ENCODE measurements around the gene CSRP1.

- TF ChIP-seq SREBF1 (IDR thresholded peaks at IDR 0.05; ENCODE audit: borderline replicate concordance, low read depth, low read length), result no peak
- no peak for TF ChIP-seq MYNN (IDR thresholded peaks at IDR 0.05)
- TF ChIP-seq MYNN (CRISPR knock-in tag; IDR thresholded peaks at IDR 0.05), result no peak
- TF ChIP-seq NR3C1 (CRISPR knock-in tag; IDR thresholded peaks at IDR 0.05), result no peak
- TF ChIP-seq RBM22 (IDR thresholded peaks at IDR 0.05; ENCODE audit: low read depth, low read length, poor library complexity, severe bottlenecking), result no peak
These were observed 73.3 kb downstream of the CSRP1 start for GRCh38 chr1:201433609-201434008.
